Measurements from ENCODE around the gene MRI1. TPM values are rescaled to one million over a fixed set of nuclear protein-coding genes. Genes with fewer than 3 reads are reported as not detected.

MRI1 gene
- total RNA-seq (2014; rRNA removed; shearing (Covaris generic)): 15.3 and 17.8 TPM in 2 replicates
- 16.1 and 22.5 TPM in 2 replicates for polyA plus RNA-seq (2015; cell fraction: cytosol; rRNA removed)
- 148 and 169 TPM in 2 replicates for polyA plus RNA-seq (2015; cell fraction: nucleus; rRNA removed)

DNA sequence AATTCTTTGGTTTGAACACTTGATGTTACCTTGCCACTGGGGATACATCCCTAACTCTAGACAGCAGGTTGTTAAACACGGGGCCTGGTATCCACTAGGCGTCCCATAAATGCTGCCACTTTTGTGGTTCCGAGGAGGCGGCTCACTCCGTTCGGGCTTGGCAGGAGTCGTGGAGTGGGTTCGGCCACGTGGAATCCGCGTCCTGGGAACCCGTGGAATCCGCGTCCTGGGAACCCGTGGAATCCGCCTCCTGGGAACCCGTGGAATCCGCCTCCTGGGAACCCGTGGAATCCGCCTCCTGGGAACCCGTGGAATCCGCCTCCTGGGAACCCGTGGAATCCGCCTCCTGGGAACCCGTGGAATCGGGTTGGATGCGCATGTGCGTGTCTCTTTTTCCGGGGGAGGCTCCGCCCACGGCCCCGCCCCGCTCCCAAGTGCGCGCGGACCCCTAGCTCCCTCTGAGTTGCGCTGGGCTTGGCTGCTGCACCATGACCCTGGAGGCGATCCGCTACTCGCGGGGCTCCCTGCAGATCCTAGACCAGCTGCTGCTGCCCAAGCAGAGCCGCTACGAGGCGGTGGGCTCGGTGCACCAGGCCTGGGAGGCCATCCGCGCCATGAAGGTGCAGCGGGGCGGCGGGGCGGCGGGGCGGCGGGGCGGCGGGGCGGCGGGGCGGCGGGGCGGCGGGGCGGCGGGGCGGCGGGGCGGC is at the start of gene MRI1:
TSS of gene MRI1 (plus strand) at position 422 of the 707 bp plus-strand sequence. CDS start at position 489, 67 bp downstream.
- in situ Hi-C loops (cut with HindIII; ENCODE audit: low pct_unique_long_range_greater_than_20kb, low sequenced_read_pairs): no loop called here
- peak; percentile 61 for DNase-seq (ENCODE audit: low read depth, low spot score)

DNA sequence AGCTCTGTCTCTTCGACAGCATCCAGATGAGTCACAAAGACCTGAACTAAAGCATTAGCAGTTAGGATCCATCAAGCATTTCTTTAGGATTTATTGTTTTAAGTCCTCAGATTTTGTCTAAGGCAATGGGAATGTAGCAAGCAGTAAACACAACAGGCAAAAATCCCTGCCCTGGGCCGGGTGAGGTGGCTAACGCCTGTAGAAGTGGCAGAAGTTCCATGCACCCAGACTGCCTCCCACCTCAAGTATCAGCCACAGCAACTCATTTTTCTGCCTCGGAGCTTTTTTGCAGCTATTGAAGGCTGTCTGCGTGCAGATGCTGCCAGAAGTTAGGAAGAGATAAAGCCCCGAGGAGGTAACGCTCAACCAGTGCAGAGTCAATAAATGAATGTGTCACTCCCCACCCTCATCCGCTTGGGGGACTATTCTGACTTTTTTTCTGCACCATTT is 47.1 kb upstream of the MRI1 start:
- no peak for DNase-seq (ENCODE audit: low read depth, low spot score)
- in situ Hi-C loops (cut with HindIII; ENCODE audit: low pct_unique_long_range_greater_than_20kb, low sequenced_read_pairs): no loop called here

DNA sequence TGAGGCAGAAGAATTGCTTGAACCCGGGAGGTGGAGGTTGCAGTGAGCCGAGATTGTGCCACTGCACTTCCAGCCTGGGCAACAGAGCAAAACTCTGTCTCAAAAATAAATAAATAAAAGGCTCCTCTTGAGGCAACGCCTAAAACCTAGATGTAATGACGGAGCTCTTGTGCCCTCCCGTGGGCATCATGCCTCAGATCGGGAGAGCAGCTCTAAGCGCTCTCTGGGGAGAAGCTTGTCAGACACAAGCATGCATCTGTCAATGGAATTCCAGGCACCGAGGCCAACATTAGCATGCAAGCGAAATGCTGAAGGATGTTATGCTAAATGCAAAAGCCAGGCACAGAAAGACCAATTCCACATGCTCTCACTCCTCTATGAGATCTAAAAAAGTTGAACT is 45.6 kb upstream of the MRI1 start:
- in situ Hi-C loops (cut with HindIII; ENCODE audit: low pct_unique_long_range_greater_than_20kb, low sequenced_read_pairs): no loop called here
- DNase-seq (ENCODE audit: low read depth, low spot score): peak; percentile 90

DNA sequence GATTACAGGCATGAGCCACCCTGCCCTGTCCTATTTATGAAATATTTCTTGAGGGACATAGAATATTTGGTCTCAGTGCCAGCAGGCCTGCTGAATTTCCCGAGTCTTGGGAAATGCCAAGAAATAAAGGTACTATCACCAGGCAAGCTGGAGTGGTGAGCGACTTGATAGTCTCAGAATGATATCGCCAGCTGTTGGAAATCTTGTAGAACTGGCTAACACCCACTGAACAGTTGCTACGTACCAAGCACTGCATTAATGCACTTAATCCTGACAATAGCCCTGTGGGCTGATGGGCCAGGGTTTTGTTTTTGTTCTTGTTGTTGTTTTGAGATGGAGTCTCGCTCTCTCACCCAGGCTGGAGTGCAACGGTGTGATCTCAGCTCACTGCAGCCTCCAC is 42.2 kb upstream of the MRI1 start:
- no peak for DNase-seq (ENCODE audit: low read depth, low spot score)
- in situ Hi-C loops (cut with HindIII; ENCODE audit: low pct_unique_long_range_greater_than_20kb, low sequenced_read_pairs): no loop called here

DNA sequence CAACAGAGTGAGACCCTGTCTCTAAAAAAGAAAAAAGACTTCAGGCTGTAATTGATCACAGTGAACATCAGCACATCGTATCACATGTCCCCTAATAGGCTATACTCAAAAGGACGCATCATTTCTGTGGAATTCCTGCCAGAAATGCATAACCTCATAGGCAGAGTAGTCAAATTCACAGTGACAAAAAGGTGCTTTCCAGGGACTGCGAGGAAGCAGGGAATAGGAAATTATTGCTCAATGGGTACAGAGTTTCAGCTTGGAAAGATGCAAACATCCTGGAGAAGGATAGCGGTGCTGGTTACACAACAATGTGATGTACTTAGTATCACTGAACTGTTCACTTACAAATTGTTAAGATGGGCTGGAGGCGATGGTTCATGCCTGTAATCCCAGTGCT is 41.1 kb upstream of the MRI1 start:
- no peak for DNase-seq (ENCODE audit: low read depth, low spot score)
- in situ Hi-C loops (cut with HindIII; ENCODE audit: low pct_unique_long_range_greater_than_20kb, low sequenced_read_pairs): no loop called here

DNA sequence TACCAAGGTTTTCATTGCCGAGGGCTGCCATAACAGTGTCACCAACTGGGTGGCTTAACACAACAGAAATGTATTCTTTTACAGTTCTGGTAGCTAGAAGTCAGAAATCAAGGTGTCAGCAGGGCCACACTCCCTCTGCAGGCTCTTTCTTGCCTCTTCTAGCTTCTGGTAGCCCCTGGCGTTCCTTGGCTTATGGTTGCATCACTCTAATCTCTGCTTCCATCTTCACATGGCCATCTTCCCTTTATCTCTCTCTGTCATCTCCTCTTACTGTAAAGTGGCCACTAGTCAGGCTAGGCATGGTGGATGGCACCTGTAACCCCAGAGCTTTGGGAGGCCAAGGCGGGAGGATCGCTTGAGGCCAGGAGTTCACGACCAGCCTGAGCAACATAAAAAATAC is 38.0 kb upstream of the MRI1 start:
- DNase-seq (ENCODE audit: low read depth, low spot score): no peak
- in situ Hi-C loops (cut with HindIII; ENCODE audit: low pct_unique_long_range_greater_than_20kb, low sequenced_read_pairs): no loop called here

DNA sequence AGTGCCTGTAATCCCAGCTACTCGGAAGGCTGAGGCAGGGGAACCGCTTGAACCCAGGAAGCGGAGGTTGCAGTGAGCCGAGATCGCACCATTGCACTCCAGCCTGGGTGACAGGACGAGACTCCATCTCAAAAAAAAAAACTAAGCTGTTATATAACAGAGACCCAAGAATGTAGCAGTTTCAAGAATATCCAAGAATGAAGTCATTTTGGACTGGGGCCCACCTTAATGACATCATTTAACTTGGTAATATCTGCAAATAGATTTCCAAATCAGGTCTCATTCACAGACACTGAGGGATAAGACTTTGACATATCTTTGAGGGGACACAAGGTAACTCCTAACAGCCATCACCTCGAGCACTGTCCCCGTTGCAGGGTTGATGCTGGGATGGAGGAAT is 36.5 kb upstream of the MRI1 start:
- in situ Hi-C loops (cut with HindIII; ENCODE audit: low pct_unique_long_range_greater_than_20kb, low sequenced_read_pairs): no loop called here
- no peak for DNase-seq (ENCODE audit: low read depth, low spot score)

DNA sequence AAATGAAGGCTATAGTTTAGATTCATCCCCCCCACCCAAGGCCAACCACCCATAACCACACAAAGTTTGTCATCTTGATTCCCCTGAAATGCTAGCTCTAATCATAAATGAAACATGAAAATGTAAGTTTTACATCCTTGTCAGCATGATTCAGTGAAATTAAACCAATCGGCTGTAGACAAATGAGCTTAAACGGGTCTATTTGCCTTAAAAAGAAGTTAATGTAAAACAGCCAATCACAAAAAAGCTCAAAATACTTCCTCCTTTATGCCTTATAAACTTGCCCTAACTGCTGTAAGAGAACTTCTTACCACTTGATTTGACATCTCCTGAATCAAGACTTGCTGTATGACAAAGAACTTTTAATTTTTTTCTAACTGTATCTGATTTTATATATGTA is 34.5 kb upstream of the MRI1 start:
- in situ Hi-C loops (cut with HindIII; ENCODE audit: low pct_unique_long_range_greater_than_20kb, low sequenced_read_pairs): no loop called here
- DNase-seq (ENCODE audit: low read depth, low spot score): no peak

DNA sequence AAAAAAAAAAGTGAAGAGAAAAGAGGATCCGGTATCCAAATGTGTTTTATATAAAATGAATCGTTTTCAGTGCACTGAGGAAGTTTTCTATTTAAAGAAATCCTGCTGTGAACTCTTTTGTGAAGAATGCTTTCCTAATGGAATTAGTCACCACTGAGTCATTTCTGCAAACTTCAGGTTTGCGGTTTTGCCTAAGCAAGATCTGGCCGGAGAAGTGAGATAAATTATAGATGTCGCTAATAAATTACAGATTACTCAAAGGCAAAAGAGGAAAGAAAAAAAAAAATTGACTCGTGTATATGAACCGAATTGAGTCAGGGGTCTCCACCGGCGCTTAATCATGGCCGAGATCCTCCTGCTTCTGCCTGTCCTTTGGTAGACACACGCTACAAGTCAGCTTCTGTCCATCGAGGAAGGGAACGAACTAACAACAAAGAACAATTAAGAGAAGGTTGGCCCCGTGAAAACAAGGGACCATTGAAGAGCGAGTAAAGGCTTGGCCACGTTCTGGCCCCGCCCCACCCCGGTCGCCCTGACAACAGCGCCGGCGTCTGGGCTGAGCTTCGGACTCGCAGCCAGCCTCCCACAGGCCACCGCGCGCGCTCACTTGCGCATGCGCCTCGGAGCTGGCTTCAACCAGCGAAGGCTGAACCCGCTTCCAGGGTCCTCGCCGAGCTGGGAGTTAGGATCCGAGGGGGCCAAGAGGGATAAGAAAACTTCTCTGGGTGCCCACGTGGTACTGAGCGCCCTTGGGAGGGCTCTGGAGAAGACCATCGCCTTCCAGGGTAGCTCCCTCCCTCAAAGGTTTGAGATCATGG is 33.0 kb upstream of the MRI1 start:
- in situ Hi-C loops (cut with HindIII; ENCODE audit: low pct_unique_long_range_greater_than_20kb, low sequenced_read_pairs): no loop called here
- DNase-seq (ENCODE audit: low read depth, low spot score): peak; percentile 98

DNA sequence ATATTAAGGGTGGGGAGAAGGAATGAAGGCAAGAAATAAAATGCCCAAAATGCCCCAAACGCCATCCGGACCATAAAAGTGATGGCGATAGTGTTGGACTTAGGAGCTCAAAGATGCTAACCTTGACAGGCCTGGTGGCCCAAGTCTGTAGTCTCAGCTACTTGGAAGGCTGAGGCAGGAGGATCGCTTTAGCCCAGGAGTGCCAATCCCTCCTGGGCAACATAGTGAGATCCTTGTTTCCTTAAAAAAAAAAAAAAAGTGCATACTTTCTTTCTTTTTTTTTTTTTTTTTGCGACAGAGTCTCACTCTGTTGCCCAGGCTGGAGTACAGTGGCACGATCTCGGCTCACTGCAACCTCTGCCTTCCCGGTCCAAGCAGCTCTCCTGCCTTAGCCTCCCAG is 32.0 kb upstream of the MRI1 start:
- in situ Hi-C loops (cut with HindIII; ENCODE audit: low pct_unique_long_range_greater_than_20kb, low sequenced_read_pairs): no loop called here
- no peak for DNase-seq (ENCODE audit: low read depth, low spot score)

DNA sequence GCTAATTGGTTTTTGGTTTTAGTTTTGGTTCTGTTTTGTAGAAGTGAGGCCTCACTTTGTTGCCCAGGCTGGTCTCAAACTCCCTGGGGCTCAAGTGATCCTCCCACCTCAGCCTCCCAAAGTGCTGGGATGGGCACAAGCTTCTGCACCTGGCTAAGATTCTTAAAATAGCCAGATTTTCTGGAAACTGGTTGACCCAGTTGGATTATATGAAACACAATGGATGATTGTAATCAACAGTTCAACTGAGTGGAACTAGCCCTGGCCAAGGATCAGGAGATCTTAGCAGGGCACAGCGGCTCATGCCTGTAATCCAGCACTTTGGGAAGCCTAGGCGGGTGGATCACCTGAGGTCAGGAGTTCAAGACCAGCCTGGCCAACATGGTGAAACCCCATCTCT is 29.6 kb upstream of the MRI1 start:
- DNase-seq (ENCODE audit: low read depth, low spot score): no peak
- in situ Hi-C loops (cut with HindIII; ENCODE audit: low pct_unique_long_range_greater_than_20kb, low sequenced_read_pairs): no loop called here

DNA sequence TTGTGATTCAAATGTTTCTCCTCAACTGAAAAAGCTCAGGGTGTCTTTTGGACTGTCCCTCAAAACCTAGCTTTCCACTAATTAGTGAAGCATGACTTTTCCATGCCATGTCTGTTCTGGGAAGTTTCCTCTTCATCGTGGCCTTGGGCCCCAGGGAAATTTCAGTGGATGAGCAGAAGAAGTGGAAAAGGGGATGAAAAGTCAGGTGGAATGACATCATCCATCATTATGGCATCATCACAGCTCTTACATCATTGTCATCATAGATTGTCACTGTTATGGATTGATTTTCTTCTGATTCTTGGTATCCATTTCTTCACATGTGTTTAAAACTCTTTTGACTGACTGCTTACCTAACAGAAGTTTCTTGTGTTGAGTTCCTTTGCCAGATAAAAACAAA is 26.2 kb upstream of the MRI1 start:
- no peak for DNase-seq (ENCODE audit: low read depth, low spot score)
- in situ Hi-C loops (cut with HindIII; ENCODE audit: low pct_unique_long_range_greater_than_20kb, low sequenced_read_pairs): no loop called here

DNA sequence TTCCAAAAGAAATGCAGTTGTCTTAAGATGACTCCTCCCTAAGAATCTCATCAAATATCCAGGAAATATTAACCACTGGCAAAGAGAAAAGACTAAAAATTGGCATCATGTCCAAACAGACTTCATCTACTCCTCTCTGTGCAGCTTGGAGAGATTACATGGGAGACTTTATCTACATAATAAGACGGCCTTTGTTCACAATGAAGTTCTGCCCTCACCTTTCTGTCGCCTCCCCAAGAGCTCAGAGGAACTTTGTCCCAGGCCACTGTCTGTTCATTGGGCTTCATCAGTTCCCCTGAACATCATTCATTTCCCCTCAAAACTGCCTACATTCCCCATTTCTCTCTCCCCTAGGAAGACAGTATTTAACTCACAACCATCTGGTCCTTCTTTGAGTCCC is 22.4 kb upstream of the MRI1 start:
- DNase-seq (ENCODE audit: low read depth, low spot score): no peak
- in situ Hi-C loops (cut with HindIII; ENCODE audit: low pct_unique_long_range_greater_than_20kb, low sequenced_read_pairs): no loop called here

DNA sequence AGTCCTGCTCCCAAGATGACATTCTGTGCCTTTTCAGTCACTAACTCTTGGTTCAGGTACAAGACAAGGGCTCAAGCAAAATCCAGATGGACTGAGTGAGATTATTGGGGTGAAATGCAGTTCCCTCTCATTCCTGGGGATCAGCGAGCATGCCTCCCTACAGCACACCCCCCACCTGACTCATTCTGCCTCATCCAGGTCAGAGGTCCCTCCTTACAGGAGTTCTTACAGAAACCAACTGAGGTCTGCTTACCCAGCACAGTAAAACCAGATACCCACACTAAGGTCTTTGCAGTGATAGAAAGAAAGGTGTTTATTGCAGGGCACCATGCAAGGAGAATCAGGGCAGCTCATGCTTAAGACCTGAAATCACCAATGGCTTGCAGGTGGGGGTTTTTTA is 21.6 kb upstream of the MRI1 start:
- in situ Hi-C loops (cut with HindIII; ENCODE audit: low pct_unique_long_range_greater_than_20kb, low sequenced_read_pairs): no loop called here
- DNase-seq (ENCODE audit: low read depth, low spot score): no peak

DNA sequence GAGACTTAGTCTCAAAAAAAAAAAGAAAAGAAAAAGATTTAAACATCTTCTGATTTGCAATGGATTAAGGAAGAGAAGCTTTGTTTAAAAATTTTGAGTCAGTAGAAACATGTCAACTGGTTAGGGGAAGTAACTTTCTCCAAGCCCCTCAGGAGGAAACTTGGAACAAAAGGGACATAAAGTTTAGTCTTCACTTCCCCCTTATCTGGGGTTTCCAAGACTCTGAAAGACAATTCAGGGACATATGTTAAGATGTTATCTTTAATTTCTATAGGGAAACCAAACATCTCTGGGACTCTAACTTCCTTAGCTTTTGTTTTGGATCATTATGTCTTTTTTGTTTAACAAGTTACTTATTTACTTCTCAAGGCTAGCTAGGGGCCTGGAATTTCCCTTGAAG is 20.1 kb upstream of the MRI1 start:
- no peak for DNase-seq (ENCODE audit: low read depth, low spot score)
- in situ Hi-C loops (cut with HindIII; ENCODE audit: low pct_unique_long_range_greater_than_20kb, low sequenced_read_pairs): no loop called here

DNA sequence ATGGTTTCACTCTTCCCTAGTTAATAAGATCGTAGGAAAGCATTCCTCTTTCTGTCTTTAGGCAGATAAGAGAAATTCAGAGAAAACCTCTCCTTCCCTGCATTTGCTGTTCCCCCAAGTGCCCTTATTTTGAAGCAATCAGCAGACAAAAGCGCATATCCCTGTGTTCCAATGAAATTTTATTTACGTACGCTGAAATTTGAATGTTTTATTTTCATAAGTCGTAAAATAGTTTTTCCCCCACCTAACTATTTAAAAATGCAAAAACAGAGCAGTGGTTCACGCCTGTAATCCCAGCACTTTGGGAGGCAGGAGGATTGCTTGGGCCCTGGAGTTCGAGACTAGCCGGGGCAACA is 17.2 kb upstream of the MRI1 start:
- in situ Hi-C loops (cut with HindIII; ENCODE audit: low pct_unique_long_range_greater_than_20kb, low sequenced_read_pairs): no loop called here
- DNase-seq (ENCODE audit: low read depth, low spot score): no peak

DNA sequence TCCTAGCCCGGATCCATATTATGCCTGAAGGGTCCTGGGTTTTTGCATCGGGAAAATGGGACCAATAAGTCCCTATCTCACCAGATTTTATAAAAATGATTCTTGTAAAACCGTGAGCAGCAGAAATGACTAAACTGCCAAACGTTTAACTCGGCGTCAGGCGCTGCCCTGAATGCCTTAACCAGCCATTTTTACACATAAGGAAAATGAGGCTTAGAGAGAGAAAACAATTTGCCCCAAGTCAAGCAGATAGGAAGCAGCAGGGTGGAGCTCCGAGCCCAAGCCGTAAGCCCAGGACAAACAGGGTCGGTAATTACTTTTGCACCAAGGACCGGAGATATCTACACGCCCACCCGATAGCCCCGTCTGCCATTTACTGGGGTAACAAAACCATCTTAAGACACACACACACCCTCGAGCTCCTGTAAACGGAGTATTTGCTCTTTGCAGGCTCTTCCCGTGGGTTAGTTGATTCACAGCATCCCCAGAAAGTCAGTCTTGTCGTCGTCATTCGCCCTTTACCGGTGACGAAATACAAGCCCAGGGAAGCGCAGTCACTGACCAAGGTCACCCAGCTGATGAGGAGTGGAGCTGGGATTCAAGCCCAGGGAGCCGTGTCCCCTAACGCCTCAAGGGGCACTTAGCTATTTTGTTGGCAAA is 16.0 kb upstream of the MRI1 start:
- DNase-seq (ENCODE audit: low read depth, low spot score): peak; percentile 5
- in situ Hi-C loops (cut with HindIII; ENCODE audit: low pct_unique_long_range_greater_than_20kb, low sequenced_read_pairs): no loop called here

DNA sequence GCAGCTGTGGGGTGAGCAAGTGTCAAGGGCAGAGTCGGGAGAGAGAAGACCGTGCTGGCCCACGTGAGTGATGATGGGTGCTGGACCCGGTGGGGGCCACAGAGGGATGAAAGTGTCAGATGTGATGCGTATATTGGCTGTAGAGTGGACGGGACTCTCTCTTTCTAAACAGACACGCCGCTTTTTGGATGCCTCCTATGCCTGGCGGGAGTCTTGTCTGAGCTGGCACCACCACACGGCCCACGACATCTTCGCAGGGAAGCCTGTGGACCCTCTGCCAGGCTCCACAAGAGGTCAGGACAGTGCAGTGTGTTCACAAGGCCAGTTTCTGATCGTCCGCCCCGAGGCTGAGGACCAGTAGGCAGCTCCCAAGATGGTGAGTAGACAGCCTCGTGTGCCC is 12.9 kb upstream of the MRI1 start:
- DNase-seq (ENCODE audit: low read depth, low spot score): no peak
- in situ Hi-C loops (cut with HindIII; ENCODE audit: low pct_unique_long_range_greater_than_20kb, low sequenced_read_pairs): no loop called here

All from SK-MEL-5 (cell line).